Measurements from ENCODE around the gene PPL. TPM values are rescaled to one million over a fixed set of nuclear protein-coding genes. Genes with fewer than 3 reads are reported as not detected.
"Not testable (repeated sequence)": the region's sequence is repeated elsewhere in the genome, so short reads cannot be mapped to it uniquely, and the experiment has no call there.

PPL gene
- total RNA-seq, 4 donors from 2014 or later: 28.7 to 84.2 (median 53.0) TPM

- Histone ChIP-seq H3K36me3 (no peaks in the 10 kb centered on the region), H3K27me3 (peaks cover 0 to 3% of the 10 kb centered on the region in 2 donors), H3K4me1 (no peaks in the 10 kb centered on the region), H3K27ac (no peak overlapping the region), H3K9me3 (no peaks in the 10 kb centered on the region), H3K4me3 (no peak overlapping the region)
- no peak for TF ChIP-seq POLR2A (IDR thresholded peaks at IDR 0.05)
- TF ChIP-seq CTCF (IDR thresholded peaks at IDR 0.05): no peak
- DNase-seq: no peak
Observed at GRCh38 chr16:4970010-4970409, 33.1 kb upstream of the PPL start.

- H3K9me3 ChIP-seq: no peaks in the 10 kb centered on the region
- peaks cover 0 to 3% of the 10 kb centered on the region in 2 donors for H3K27me3 ChIP-seq
- no peaks in the 10 kb centered on the region for H3K4me1 ChIP-seq
- H3K4me3 ChIP-seq: no peak overlapping the region
- H3K27ac ChIP-seq: no peak overlapping the region
- no peaks in the 10 kb centered on the region for H3K36me3 ChIP-seq
- DNase-seq: no peak
- no peak for TF ChIP-seq POLR2A (IDR thresholded peaks at IDR 0.05)
- no peak for TF ChIP-seq CTCF (IDR thresholded peaks at IDR 0.05)
Observed at GRCh38 chr16:4968879-4969483, 32.0 kb upstream of the PPL start.

GRCh38 chr16:4968278-4968677 is 31.3 kb upstream of the PPL start:
- H3K36me3 ChIP-seq, DNase-seq, H3K4me1 ChIP-seq, H3K27ac ChIP-seq, H3K9me3 ChIP-seq, H3K4me3 ChIP-seq, H3K27me3 ChIP-seq: not testable (repeated sequence)

GRCh38 chr16:4966736-4967453 is 29.9 kb upstream of the PPL start:
- peaks cover 0 to 3% of the 10 kb centered on the region in 2 donors for H3K27me3 ChIP-seq

GRCh38 chr16:4963527-4963926 is 26.6 kb upstream of the PPL start:
- not testable (repeated sequence) for H3K36me3 ChIP-seq, H3K27ac ChIP-seq, DNase-seq, H3K27me3 ChIP-seq, H3K9me3 ChIP-seq, H3K4me3 ChIP-seq, H3K4me1 ChIP-seq

More at GRCh38 chr16:4966736-4967453, 29.9 kb upstream of the PPL start:
- H3K4me1 ChIP-seq: no peaks in the 10 kb centered on the region
- no peaks in the 10 kb centered on the region for H3K9me3 ChIP-seq
- no peak overlapping the region for H3K27ac ChIP-seq
- no peak overlapping the region for H3K4me3 ChIP-seq
- TF ChIP-seq POLR2A (IDR thresholded peaks at IDR 0.05) (no peak), CTCF (IDR thresholded peaks at IDR 0.05) (no peak)
- no peak for DNase-seq
- H3K36me3 ChIP-seq: no peaks in the 10 kb centered on the region

GRCh38 chr16:4962716-4963115 is 25.8 kb upstream of the PPL start:
- no peak overlapping the region for H3K4me3 ChIP-seq
- no peak for TF ChIP-seq CTCF (IDR thresholded peaks at IDR 0.05)
- no peak for DNase-seq

More at GRCh38 chr16:4962716-4963115, 25.8 kb upstream of the PPL start:
- H3K9me3 ChIP-seq: no peaks in the 10 kb centered on the region
- H3K27ac ChIP-seq: no peak overlapping the region
- no peaks in the 10 kb centered on the region for H3K36me3 ChIP-seq
- no peaks in the 10 kb centered on the region for H3K27me3 ChIP-seq
- H3K4me1 ChIP-seq: peaks cover 0 to 8% (median 2%) of the 10 kb centered on the region in 4 donors

All from Peyer's patch (tissue), 4 donors.